ENCODE results near the gene MYH14. TPM values are rescaled to one million over a fixed set of nuclear protein-coding genes. Genes with fewer than 3 reads are reported as not detected.
A peak's percentile ranks its signal among the peaks of the same experiment; 100 is the strongest.

The MYH14 gene
- total and polyA plus RNA-seq, 2 of the 4 experiments (the other 2 are of a cell fraction), result not detected

- Histone ChIP-seq H3K4me3 (ENCODE audit: insufficient read depth, low read depth, low read length) (no peak overlapping the region), H4K8ac (ENCODE audit: low read depth in 2 of 2, low read length in 2 of 2) (no peak overlapping the region), H3K23ac (ENCODE audit: low read depth, low read length) (no peak overlapping the region), H4K91ac (ENCODE audit: insufficient read depth, low read depth, low read length) (no peak overlapping the region), H3K56ac (ENCODE audit: extremely low read depth, insufficient read depth, low read length) (no peak overlapping the region), H2BK15ac (ENCODE audit: low read depth, low read length) (no peak overlapping the region), H2BK120ac (ENCODE audit: low read depth, low read length) (no peak overlapping the region), H2BK5ac (ENCODE audit: low read depth, low read length, poor library complexity, severe bottlenecking) (no peak overlapping the region), H3K79me1 (ENCODE audit: low read depth in 1 of 2, low read length in 2 of 2) (no peaks in the 10 kb centered on the region), H3K27ac (ENCODE audit: insufficient read depth, low read length) (no peak overlapping the region), H3K14ac (replicated peaks; ENCODE audit: low read depth, low read length) (no peak overlapping the region), H3K9ac (ENCODE audit: low read depth, low read length) (no peak overlapping the region), H3K9me1 (ENCODE audit: insufficient read depth, low read length) (no peaks in the 10 kb centered on the region), H4K5ac (ENCODE audit: low read depth, low read length) (no peak overlapping the region), H2BK20ac (ENCODE audit: low read depth, low read length) (no peak overlapping the region), H3K27me3 (ENCODE audit: control insufficient read depth, insufficient read depth, low read length) (no peaks in the 10 kb centered on the region), H2AFZ (replicated peaks; ENCODE audit: low read length, poor library complexity) (no peak overlapping the region), H3K4me2 (ENCODE audit: low read depth, low read length) (no peak overlapping the region), H3K4ac (ENCODE audit: low read depth, low read length) (no peak overlapping the region), H3K36me3 (ENCODE audit: control insufficient read depth, insufficient read depth, low read length) (no peaks in the 10 kb centered on the region), H3K18ac (ENCODE audit: low read depth, low read length) (no peak overlapping the region), H3K9me3 (ENCODE audit: control insufficient read depth, insufficient read depth, low read length) (peaks cover 39% of the 10 kb centered on the region), H3K4me1 (ENCODE audit: control insufficient read depth, insufficient read depth, low read length) (no peaks in the 10 kb centered on the region), H4K20me1 (ENCODE audit: insufficient read depth, low read length) (no peaks in the 10 kb centered on the region), H2AK5ac (ENCODE audit: low read depth, low read length) (no peak overlapping the region), H2AK9ac (replicated peaks; ENCODE audit: low read depth, low read length, poor library complexity) (no peak overlapping the region)
- no peak for ATAC-seq (ENCODE audit: low read depth)
- TF ChIP-seq BHLHE40 (IDR thresholded peaks at IDR 0.05; ENCODE audit: low read depth, low read length), result no peak
- TF ChIP-seq MAZ (IDR thresholded peaks at IDR 0.05; ENCODE audit: borderline replicate concordance, low read depth, low read length), result no peak
- TF ChIP-seq RAD21 (IDR thresholded peaks at IDR 0.05; ENCODE audit: low read length), result 0 out of 2 replicates have a peak, but pooled peaks have one; percentile 14
- no peak for TF ChIP-seq POLR2A (IDR thresholded peaks at IDR 0.05; ENCODE audit: low read depth, low read length)
- TF ChIP-seq MXI1 (IDR thresholded peaks at IDR 0.05; ENCODE audit: borderline replicate concordance, low read depth, low read length), result no peak
- no peak for TF ChIP-seq FOS (IDR thresholded peaks at IDR 0.05; ENCODE audit: low read depth, low read length)
- no peak for TF ChIP-seq SMC3 (IDR thresholded peaks at IDR 0.05; ENCODE audit: low read depth, low read length)
- TF ChIP-seq, protein P1, sequence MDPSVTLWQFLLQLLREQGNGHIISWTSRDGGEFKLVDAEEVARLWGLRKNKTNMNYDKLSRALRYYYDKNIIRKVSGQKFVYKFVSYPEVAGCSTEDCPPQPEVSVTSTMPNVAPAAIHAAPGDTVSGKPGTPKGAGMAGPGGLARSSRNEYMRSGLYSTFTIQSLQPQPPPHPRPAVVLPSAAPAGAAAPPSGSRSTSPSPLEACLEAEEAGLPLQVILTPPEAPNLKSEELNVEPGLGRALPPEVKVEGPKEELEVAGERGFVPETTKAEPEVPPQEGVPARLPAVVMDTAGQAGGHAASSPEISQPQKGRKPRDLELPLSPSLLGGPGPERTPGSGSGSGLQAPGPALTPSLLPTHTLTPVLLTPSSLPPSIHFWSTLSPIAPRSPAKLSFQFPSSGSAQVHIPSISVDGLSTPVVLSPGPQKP (IDR thresholded peaks at IDR 0.05; ENCODE audit: borderline replicate concordance, low read depth, low read length), result no peak
- no peak for TF ChIP-seq NFE2L2 (IDR thresholded peaks at IDR 0.05; ENCODE audit: low read depth, low read length)
- TF ChIP-seq CEBPB (IDR thresholded peaks at IDR 0.05; ENCODE audit: low read depth, low read length), result no peak
- no peak for TF ChIP-seq RFX5 (IDR thresholded peaks at IDR 0.05; ENCODE audit: low read depth, low read length)
- TF ChIP-seq, protein P2, sequence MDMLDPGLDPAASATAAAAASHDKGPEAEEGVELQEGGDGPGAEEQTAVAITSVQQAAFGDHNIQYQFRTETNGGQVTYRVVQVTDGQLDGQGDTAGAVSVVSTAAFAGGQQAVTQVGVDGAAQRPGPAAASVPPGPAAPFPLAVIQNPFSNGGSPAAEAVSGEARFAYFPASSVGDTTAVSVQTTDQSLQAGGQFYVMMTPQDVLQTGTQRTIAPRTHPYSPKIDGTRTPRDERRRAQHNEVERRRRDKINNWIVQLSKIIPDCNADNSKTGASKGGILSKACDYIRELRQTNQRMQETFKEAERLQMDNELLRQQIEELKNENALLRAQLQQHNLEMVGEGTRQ (IDR thresholded peaks at IDR 0.05; ENCODE audit: low read depth, low read length), result no peak
- no peak for TF ChIP-seq RCOR1 (IDR thresholded peaks at IDR 0.05; ENCODE audit: insufficient replicate concordance, low read length)
- TF ChIP-seq CHD1 (IDR thresholded peaks at IDR 0.05; ENCODE audit: low read depth, low read length), result no peak
- no peak for TF ChIP-seq MAFK (IDR thresholded peaks at IDR 0.05; ENCODE audit: low read depth, low read length)
- TF ChIP-seq, protein P3, sequence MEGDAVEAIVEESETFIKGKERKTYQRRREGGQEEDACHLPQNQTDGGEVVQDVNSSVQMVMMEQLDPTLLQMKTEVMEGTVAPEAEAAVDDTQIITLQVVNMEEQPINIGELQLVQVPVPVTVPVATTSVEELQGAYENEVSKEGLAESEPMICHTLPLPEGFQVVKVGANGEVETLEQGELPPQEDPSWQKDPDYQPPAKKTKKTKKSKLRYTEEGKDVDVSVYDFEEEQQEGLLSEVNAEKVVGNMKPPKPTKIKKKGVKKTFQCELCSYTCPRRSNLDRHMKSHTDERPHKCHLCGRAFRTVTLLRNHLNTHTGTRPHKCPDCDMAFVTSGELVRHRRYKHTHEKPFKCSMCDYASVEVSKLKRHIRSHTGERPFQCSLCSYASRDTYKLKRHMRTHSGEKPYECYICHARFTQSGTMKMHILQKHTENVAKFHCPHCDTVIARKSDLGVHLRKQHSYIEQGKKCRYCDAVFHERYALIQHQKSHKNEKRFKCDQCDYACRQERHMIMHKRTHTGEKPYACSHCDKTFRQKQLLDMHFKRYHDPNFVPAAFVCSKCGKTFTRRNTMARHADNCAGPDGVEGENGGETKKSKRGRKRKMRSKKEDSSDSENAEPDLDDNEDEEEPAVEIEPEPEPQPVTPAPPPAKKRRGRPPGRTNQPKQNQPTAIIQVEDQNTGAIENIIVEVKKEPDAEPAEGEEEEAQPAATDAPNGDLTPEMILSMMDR (conservative IDR thresholded peaks at IDR 0.05; ENCODE audit: low read depth, low read length), result peak; percentile 32; the same call in 1 of the 2 replicates
- dilution Hi-C loops (cut with HindIII; ENCODE audit: low sequenced_read_pairs, unreplicated experiment) (no loop called here), in situ Hi-C loops (cut with MboI; ENCODE audit: low sequenced_read_pairs) (no loop called here), intact Hi-C loops (cut with micrococcal nuclease) (no loop called here)
- no peak for DNase-seq
- BruUV-seq (replicated peaks), result no TSS peak
- ChIA-PET CTCF (no interaction called here), POLR2A (ENCODE audit: unreplicated experiment) (no interaction called here)
- WGBS, 2 experiments (ENCODE audit: extremely low coverage in 2 of 2, insufficient read length in 1 of 2), result 84% methylated on average over 14 of the region's 23 CpGs; no CpG with 5 or more reads in 1 of the 2 experiments
Measured at GRCh38 chr19:50252111-50252886, 48.9 kb downstream of the MYH14 start.

Measured in IMR-90 (cell line).